Activated naive CD8-positive, alpha-beta T cell treated with anti-CD3 and anti-CD28 coated beads, Interleukin-2, amount 50 U/mL, for 24 hours (primary cell): Measurements from ENCODE around the gene CACNA1G.

Experiments used
- ATAC-seq: fragments of 150-1000 bp; cut with Tn5 transposase; one replicate; pipeline ENCODE4 v1.10.0; 2021
- DNase-seq: peaks from one replicate; pipeline ENCODE4 v3.0.0; 2021
- H3K27ac Mint-ChIP-seq: one replicate; pipeline ENCODE4 v1.8.0; 2021; ENCODE audit warnings: mild to moderate bottlenecking, mixed read lengths
- H3K27me3 Mint-ChIP-seq: one replicate; pipeline ENCODE4 v1.8.0; 2021; ENCODE audit warnings: mixed read lengths
- H3K36me3 Mint-ChIP-seq: one replicate; pipeline ENCODE4 v1.8.0; 2021; ENCODE audit warnings: low read depth, mixed read lengths
- H3K4me1 Mint-ChIP-seq: one replicate; pipeline ENCODE4 v1.8.0; 2021; ENCODE audit warnings: mixed read lengths
- H3K4me3 Mint-ChIP-seq: one replicate; pipeline ENCODE4 v1.8.0; 2021; ENCODE audit warnings: mild to moderate bottlenecking, moderate library complexity, mixed read lengths
- H3K9me3 Mint-ChIP-seq: one replicate; pipeline ENCODE4 v1.8.0; 2021; ENCODE audit warnings: mixed read lengths

Gene CACNA1G

DNA sequence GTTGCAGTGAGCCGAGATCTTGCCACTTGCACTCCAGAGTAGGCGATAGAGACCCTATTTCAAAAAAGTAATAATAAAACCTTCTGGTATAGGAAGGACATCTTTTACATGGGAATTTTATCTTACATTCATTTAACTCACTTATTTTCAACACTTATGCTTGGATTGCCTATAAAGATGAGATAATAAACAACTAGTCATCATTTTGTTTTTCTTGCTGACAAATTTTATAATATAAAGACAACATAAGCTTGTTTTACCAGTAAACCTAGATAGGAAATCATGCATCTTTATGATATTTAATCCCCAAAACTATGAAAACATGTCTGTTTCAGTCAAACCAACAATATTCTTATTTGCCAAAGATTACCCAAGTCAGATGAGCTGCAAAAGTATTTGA lies 91.1 kb downstream of the CACNA1G start:
- no peaks in the 10 kb centered on the region for H3K4me1 Mint-ChIP-seq
- no peaks in the 10 kb centered on the region for H3K9me3 Mint-ChIP-seq
- no peak overlapping the region for H3K27ac Mint-ChIP-seq
- no peak for DNase-seq
- no peak for ATAC-seq
- H3K36me3 Mint-ChIP-seq: no peaks in the 10 kb centered on the region
- H3K27me3 Mint-ChIP-seq: peaks cover 2% of the 10 kb centered on the region
- H3K4me3 Mint-ChIP-seq: no peak overlapping the region

DNA sequence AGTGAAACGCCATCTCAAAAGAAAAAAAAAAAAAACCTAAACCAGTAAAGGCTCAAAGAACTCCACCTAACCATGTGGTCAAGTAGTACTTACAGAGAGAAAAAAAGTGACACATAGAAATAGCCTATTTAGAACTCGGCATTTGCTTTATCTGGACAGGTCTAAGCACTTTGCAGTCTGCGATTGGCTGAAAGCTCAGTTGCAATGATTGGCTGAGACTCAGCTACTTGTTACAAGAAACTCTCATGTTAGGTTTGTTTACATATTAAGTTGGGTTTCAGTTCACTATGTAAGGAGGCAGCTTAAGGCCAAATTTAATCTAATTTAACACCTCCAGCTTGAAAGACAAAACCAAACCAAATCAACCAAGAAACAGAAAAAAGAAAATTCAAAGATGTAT lies 93.2 kb downstream of the CACNA1G start:
- no peaks in the 10 kb centered on the region for H3K9me3 Mint-ChIP-seq
- H3K27me3 Mint-ChIP-seq: peaks cover 2% of the 10 kb centered on the region
- H3K4me1 Mint-ChIP-seq: no peaks in the 10 kb centered on the region
- no peaks in the 10 kb centered on the region for H3K36me3 Mint-ChIP-seq
- no peak overlapping the region for H3K27ac Mint-ChIP-seq
- DNase-seq (no peak), ATAC-seq (no peak)
- H3K4me3 Mint-ChIP-seq: no peak overlapping the region

DNA sequence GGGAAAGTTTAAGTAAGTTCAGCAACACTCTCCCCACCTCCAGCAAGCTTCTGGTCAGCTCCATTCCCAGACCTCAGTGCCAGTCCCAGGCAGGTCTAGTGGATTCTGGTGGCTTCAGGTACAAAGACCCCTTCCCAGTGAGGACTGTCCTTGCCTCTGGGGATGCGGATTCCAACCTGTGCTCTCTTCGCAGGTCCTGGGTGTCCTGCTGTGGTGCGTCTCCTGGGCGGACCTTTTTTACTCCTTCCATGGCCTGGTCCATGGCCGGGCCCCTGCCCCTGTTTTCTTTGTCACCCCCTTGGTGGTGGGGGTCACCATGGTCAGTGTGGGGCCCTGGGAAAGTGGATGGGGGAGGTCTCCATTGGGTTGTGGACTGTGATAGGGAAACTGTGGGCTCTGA lies 96.0 kb downstream of the CACNA1G start:
- DNase-seq: no peak
- Mint-ChIP-seq H3K4me1 (peaks cover 5% of the 10 kb centered on the region), H3K36me3 (no peaks in the 10 kb centered on the region), H3K27ac (no peak overlapping the region), H3K4me3 (no peak overlapping the region), H3K27me3 (no peaks in the 10 kb centered on the region), H3K9me3 (no peaks in the 10 kb centered on the region)
- ATAC-seq: no peak

DNA sequence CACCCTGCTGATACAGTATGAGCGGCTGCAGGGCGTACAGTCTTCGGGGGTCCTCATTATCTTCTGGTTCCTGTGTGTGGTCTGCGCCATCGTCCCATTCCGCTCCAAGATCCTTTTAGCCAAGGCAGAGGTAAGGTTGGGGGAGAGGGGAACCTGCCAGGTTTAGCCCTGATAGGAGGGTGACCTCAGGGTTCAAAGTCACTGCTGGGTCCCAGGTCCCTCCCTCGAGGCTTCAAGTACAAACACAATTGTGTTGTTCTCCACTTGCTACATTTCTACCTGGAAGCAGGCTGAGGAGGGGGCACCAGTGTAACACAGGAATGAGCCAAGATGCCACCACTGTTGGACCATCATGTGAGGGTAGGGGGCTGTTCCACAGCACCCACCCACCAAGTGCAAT lies 96.5 kb downstream of the CACNA1G start:
- ATAC-seq (no peak), DNase-seq (no peak)
- Mint-ChIP-seq H3K36me3 (no peaks in the 10 kb centered on the region), H3K27ac (no peak overlapping the region), H3K27me3 (no peaks in the 10 kb centered on the region), H3K4me3 (no peak overlapping the region), H3K4me1 (peaks cover 11% of the 10 kb centered on the region), H3K9me3 (no peaks in the 10 kb centered on the region)

DNA sequence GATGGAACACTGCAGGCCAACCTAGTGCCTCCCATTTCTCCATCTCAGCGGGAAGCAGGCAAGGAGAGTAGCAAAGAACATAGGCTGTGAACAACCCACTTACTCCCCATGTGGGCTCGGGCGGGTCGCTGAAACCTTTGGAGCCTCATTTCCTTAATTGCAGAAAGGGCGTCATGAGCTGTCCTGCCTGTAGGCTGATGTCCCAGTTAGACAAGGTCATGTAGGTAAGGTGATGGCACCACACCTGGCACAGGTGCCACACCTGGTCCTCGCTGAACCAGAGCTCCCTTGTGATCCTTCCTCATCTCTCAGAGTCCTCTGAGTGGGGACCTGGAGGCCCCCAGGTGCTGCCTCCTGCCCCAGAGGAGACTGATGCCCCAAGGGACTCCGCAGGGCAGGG lies 97.1 kb downstream of the CACNA1G start:
- no peak for ATAC-seq
- Mint-ChIP-seq H3K27ac (no peak overlapping the region), H3K4me1 (peaks cover 13% of the 10 kb centered on the region), H3K4me3 (no peak overlapping the region), H3K27me3 (no peaks in the 10 kb centered on the region), H3K9me3 (no peaks in the 10 kb centered on the region), H3K36me3 (no peaks in the 10 kb centered on the region)
- no peak for DNase-seq

GRCh38 chr17:50658616-50659015 lies 98.1 kb downstream of the CACNA1G start:
- no peak overlapping the region for H3K4me3 Mint-ChIP-seq
- DNase-seq (no peak), ATAC-seq (no peak)
- no peak overlapping the region for H3K27ac Mint-ChIP-seq
- no peaks in the 10 kb centered on the region for H3K36me3 Mint-ChIP-seq
- no peaks in the 10 kb centered on the region for H3K9me3 Mint-ChIP-seq
- peaks cover 13% of the 10 kb centered on the region for H3K4me1 Mint-ChIP-seq
- no peaks in the 10 kb centered on the region for H3K27me3 Mint-ChIP-seq

DNA sequence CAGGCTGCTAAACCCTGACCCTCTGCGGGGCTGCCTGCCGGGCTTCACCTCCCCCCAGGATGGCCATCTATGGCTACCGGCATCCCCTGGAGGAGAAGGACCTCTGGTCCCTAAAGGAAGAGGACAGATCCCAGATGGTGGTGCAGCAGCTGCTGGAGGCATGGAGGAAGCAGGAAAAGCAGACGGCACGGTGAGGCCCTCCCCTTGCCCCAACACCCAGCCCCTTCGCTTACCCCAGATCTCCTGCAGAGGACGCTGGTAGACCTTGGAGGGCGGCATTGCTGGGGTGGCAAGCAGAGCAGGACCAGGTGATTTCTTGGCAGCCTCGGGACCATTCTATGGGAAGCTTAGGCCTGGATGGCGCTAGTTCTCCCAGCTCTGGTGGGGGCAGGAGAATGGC lies 98.7 kb downstream of the CACNA1G start:
- peaks cover 13% of the 10 kb centered on the region for H3K4me1 Mint-ChIP-seq
- H3K9me3 Mint-ChIP-seq: no peaks in the 10 kb centered on the region
- DNase-seq (no peak), ATAC-seq (no peak)
- H3K27me3 Mint-ChIP-seq: no peaks in the 10 kb centered on the region
- H3K36me3 Mint-ChIP-seq: no peaks in the 10 kb centered on the region
- no peak overlapping the region for H3K27ac Mint-ChIP-seq
- H3K4me3 Mint-ChIP-seq: no peak overlapping the region

- peaks cover 13% of the 10 kb centered on the region for H3K4me1 Mint-ChIP-seq
- H3K27me3 Mint-ChIP-seq: no peaks in the 10 kb centered on the region
- H3K27ac Mint-ChIP-seq: no peak overlapping the region
- no peak for DNase-seq
- H3K9me3 Mint-ChIP-seq: no peaks in the 10 kb centered on the region
- no peak overlapping the region for H3K4me3 Mint-ChIP-seq
- no peak for ATAC-seq
- H3K36me3 Mint-ChIP-seq: no peaks in the 10 kb centered on the region
Observed at GRCh38 chr17:50660042-50660886, 99.7 kb downstream of the CACNA1G start.

- Mint-ChIP-seq H3K4me3 (no peak overlapping the region), H3K27me3 (no peaks in the 10 kb centered on the region), H3K27ac (peak overlapping the region; percentile 81), H3K36me3 (no peaks in the 10 kb centered on the region), H3K4me1 (peaks cover 13% of the 10 kb centered on the region), H3K9me3 (no peaks in the 10 kb centered on the region)
- DNase-seq: no peak
- no peak for ATAC-seq
Observed at GRCh38 chr17:50660887-50661345, 100.4 kb downstream of the CACNA1G start.

DNA sequence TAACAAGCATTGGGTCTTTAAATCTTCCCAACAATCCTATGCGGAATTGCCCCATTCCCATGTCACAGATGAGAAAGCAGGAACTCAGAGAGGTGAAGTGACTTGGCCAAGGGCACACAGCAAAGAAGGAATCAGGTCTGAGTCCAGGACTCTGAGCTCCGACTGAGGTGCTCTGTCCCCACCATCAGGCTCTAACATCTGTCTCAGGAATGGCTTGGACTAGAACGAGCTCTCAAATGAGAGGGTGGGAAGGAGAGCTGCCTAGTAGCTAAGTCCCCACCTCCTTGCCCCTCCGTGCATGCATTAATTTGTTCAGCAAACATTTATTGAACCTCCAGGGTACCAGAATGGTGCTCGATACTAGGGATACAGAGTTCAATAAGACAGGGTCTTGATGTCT lies 100.8 kb downstream of the CACNA1G start:
- Mint-ChIP-seq H3K4me1 (peaks cover 13% of the 10 kb centered on the region), H3K27me3 (no peaks in the 10 kb centered on the region), H3K9me3 (no peaks in the 10 kb centered on the region), H3K36me3 (no peaks in the 10 kb centered on the region), H3K27ac (peak overlapping the region; percentile 81), H3K4me3 (no peak overlapping the region)
- ATAC-seq (no peak), DNase-seq (no peak)

GRCh38 chr17:50661795-50662391 lies 101.4 kb downstream of the CACNA1G start:
- Mint-ChIP-seq H3K4me1 (peaks cover 13% of the 10 kb centered on the region), H3K4me3 (no peak overlapping the region), H3K9me3 (no peaks in the 10 kb centered on the region), H3K27ac (peak overlapping the region; percentile 81), H3K27me3 (no peaks in the 10 kb centered on the region), H3K36me3 (no peaks in the 10 kb centered on the region)
- DNase-seq: peak; percentile 17
- ATAC-seq: peak; percentile 74

GRCh38 chr17:50662632-50663225 lies 102.2 kb downstream of the CACNA1G start:
- DNase-seq (no peak), ATAC-seq (no peak)
- no peaks in the 10 kb centered on the region for H3K36me3 Mint-ChIP-seq
- H3K4me1 Mint-ChIP-seq: peaks cover 13% of the 10 kb centered on the region
- H3K9me3 Mint-ChIP-seq: no peaks in the 10 kb centered on the region
- H3K27me3 Mint-ChIP-seq: no peaks in the 10 kb centered on the region
- H3K4me3 Mint-ChIP-seq: no peak overlapping the region
- H3K27ac Mint-ChIP-seq: no peak overlapping the region

DNA sequence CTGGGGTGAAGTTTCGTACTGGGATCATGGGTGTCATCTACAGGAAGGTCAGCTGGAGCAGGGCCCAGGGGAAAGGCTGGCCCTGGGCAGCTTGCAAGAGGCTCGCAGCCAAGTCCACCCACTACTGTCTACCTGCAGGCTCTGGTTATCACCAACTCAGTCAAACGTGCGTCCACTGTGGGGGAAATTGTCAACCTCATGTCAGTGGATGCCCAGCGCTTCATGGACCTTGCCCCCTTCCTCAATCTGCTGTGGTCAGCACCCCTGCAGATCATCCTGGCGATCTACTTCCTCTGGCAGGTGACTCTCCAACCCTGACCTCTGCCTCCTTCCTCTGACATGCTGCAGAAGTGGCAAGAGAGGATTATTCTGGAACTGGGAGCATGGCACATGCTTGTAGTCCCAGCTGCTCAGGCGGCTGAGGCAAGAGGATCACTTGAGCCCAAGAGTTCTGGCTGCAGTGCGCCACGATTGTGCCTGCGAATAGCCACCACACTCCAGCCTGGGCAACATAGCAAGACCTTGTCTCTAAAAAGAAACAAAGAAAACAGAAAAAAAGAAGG lies 103.4 kb downstream of the CACNA1G start:
- Mint-ChIP-seq H3K27ac (no peak overlapping the region), H3K4me1 (peaks cover 13% of the 10 kb centered on the region), H3K9me3 (no peaks in the 10 kb centered on the region), H3K27me3 (no peaks in the 10 kb centered on the region), H3K36me3 (no peaks in the 10 kb centered on the region), H3K4me3 (no peak overlapping the region)
- DNase-seq: no peak
- ATAC-seq: no peak

GRCh38 chr17:50664788-50665458 lies 104.4 kb downstream of the CACNA1G start:
- no peaks in the 10 kb centered on the region for H3K9me3 Mint-ChIP-seq
- no peaks in the 10 kb centered on the region for H3K27me3 Mint-ChIP-seq
- no peak overlapping the region for H3K4me3 Mint-ChIP-seq
- peaks cover 13% of the 10 kb centered on the region for H3K4me1 Mint-ChIP-seq
- no peak for ATAC-seq
- no peaks in the 10 kb centered on the region for H3K36me3 Mint-ChIP-seq
- no peak overlapping the region for H3K27ac Mint-ChIP-seq
- no peak for DNase-seq
